ENCODE measurements around the gene TNFSF15.

DNA sequence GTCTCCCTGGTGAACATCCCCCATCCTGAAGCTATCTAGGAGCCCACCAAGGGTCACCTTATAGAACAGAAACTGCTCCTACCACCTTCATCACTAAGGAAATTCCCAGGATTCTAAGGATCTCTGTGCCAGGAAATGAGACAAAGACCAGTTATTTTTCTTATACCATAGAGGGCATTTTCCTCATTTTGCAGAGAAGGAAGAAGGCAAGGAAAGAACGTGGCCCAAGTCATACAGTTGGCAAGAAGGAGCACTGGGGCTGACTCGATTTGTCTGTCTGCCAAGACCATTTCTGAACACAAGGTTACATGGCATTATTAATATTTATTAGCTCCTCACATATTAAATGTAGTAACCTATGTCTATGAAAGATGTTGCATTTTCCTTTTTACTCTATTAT, 49.6 kb upstream of the TNFSF15 start:
- TF ChIP-seq, protein P1, sequence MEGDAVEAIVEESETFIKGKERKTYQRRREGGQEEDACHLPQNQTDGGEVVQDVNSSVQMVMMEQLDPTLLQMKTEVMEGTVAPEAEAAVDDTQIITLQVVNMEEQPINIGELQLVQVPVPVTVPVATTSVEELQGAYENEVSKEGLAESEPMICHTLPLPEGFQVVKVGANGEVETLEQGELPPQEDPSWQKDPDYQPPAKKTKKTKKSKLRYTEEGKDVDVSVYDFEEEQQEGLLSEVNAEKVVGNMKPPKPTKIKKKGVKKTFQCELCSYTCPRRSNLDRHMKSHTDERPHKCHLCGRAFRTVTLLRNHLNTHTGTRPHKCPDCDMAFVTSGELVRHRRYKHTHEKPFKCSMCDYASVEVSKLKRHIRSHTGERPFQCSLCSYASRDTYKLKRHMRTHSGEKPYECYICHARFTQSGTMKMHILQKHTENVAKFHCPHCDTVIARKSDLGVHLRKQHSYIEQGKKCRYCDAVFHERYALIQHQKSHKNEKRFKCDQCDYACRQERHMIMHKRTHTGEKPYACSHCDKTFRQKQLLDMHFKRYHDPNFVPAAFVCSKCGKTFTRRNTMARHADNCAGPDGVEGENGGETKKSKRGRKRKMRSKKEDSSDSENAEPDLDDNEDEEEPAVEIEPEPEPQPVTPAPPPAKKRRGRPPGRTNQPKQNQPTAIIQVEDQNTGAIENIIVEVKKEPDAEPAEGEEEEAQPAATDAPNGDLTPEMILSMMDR (IDR thresholded peaks at IDR 0.05; ENCODE audit: insufficient read depth, low read length, poor library complexity, severe bottlenecking) = no peak
- TF ChIP-seq EZH2phosphoT487 (conservative IDR thresholded peaks at IDR 0.05; ENCODE audit: low read length) = no peak
